RWPE2 (cell line): ENCODE data around the gene IGF2.

Source experiments
- ATAC-seq: fragments of 200-7000 bp; cut with Tn5 transposase; 3 replicates; pipeline ENCODE4 v1.9.1; 2021; ENCODE audit warnings: low read depth
- DNase-seq: peaks from one replicate; pipeline ENCODE4 v3.0.0-alpha.2; 2020; ENCODE audit warnings: low spot score
- H3K27ac ChIP-seq: fragments of 450-650 bp; 2 replicates; pipeline ENCODE4 v1.5.1; 2017; ENCODE audit warnings: mild to moderate bottlenecking; ENCODE audit not compliant: poor library complexity, severe bottlenecking
- H3K27me3 ChIP-seq: fragments of 250-450 bp; sonication (Bioruptor Pico); 2 replicates; pipeline ENCODE4 v1.5.1; 2021; ENCODE audit warnings: mild to moderate bottlenecking, moderate library complexity; ENCODE audit not compliant: insufficient read depth, poor library complexity, severe bottlenecking
- H3K36me3 ChIP-seq: fragments of 250-450 bp; sonication (Bioruptor Pico); 2 replicates; pipeline ENCODE4 v1.5.1; 2020; ENCODE audit warnings: low read depth, mild to moderate bottlenecking, moderate library complexity
- H3K4me1 ChIP-seq: fragments of 250-450 bp; sonication (Bioruptor Pico); 2 replicates; pipeline ENCODE4 v1.5.1; 2021; ENCODE audit warnings: mild to moderate bottlenecking, moderate library complexity; ENCODE audit not compliant: insufficient read depth, poor library complexity, severe bottlenecking
- H3K4me3 ChIP-seq: fragments of 250-450 bp; sonication (Bioruptor Pico); 2 replicates; pipeline ENCODE4 v1.5.1; 2021; ENCODE audit warnings: mild to moderate bottlenecking, moderate library complexity; ENCODE audit not compliant: severe bottlenecking
- H3K9me3 ChIP-seq: fragments of 250-450 bp; sonication (Bioruptor Pico); 2 replicates; pipeline ENCODE4 v1.5.1; 2021; ENCODE audit warnings: mild to moderate bottlenecking, moderate library complexity; ENCODE audit not compliant: severe bottlenecking
- CTCF ChIP-seq: fragments of 450-650 bp; IDR thresholded peaks from one replicate; pipeline ENCODE4 v1.5.1; 2017; ENCODE audit warnings: mild to moderate bottlenecking, moderate library complexity; ENCODE audit not compliant: poor library complexity, severe bottlenecking

Gene IGF2

DNA sequence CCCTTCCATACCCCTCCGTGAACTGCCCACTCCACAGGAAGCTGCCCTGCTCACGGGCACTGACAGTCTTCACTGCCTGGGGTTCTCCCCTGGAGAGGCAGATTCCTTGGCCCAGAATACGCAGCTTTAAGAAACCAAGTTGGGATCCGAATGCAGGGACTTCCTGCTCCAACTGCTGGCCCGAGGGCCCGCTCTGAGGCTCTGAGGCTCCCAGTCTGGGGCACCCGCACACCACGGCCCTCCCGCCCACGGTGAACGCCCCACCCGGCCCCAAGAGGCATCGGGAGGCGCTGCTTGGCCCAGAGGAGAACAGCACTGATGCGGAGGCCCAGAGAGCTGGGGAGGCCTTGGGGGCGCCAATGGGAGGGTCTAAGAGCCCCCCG, 42.3 kb downstream of the IGF2 start:
- H3K4me1 ChIP-seq, result peaks cover 23% of the 10 kb centered on the region

GRCh38 chr11:2096011-2096918, 42.9 kb downstream of the IGF2 start:
- ATAC-seq (no peak), DNase-seq (peak; percentile 47)
- Histone ChIP-seq H3K36me3 (no peaks in the 10 kb centered on the region), H3K27ac (no peak overlapping the region), H3K4me3 (no peak overlapping the region), H3K4me1 (peaks cover 23% of the 10 kb centered on the region), H3K27me3 (no peaks in the 10 kb centered on the region), H3K9me3 (no peaks in the 10 kb centered on the region)
- TF ChIP-seq CTCF, result no peak

More for the DNA sequence above, 42.3 kb downstream of the IGF2 start:
- ATAC-seq (no peak), DNase-seq (no peak)
- TF ChIP-seq CTCF, result no peak
- no peak overlapping the region for H3K27ac ChIP-seq
- H3K9me3 ChIP-seq, result no peaks in the 10 kb centered on the region
- no peaks in the 10 kb centered on the region for H3K36me3 ChIP-seq
- no peak overlapping the region for H3K4me3 ChIP-seq
- H3K27me3 ChIP-seq, result no peaks in the 10 kb centered on the region

DNA sequence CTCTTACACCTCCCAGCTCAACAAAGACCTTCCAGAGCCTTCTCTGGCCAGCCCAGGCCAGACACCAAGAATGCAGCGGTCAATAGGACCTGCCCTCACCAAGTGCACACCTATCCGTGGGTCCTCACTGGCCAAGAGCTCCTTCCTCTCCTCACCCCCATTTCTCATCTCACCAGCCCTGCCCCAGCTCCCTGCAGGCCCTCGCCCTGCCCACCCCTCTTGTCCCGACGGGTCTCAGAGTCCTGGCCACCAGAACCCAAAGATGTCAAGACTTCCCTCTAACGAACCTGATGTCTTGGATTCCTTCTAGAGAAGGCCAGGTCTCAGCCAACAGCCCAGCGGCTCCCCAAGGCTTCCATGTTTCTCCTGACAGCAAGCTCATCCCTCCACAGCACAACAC, 43.6 kb downstream of the IGF2 start:
- DNase-seq (peak; percentile 28), ATAC-seq (no peak)
- Histone ChIP-seq H3K27me3 (no peaks in the 10 kb centered on the region), H3K4me3 (no peak overlapping the region), H3K36me3 (no peaks in the 10 kb centered on the region), H3K27ac (no peak overlapping the region), H3K9me3 (no peaks in the 10 kb centered on the region), H3K4me1 (peaks cover 23% of the 10 kb centered on the region)
- no peak for TF ChIP-seq CTCF

- H3K36me3 ChIP-seq, result no peaks in the 10 kb centered on the region
- no peak for ATAC-seq
- H3K27me3 ChIP-seq, result no peaks in the 10 kb centered on the region
- peak; percentile 66 for DNase-seq
- H3K4me1 ChIP-seq, result peaks cover 22% of the 10 kb centered on the region
- TF ChIP-seq CTCF, result no peak
- no peak overlapping the region for H3K27ac ChIP-seq
- no peaks in the 10 kb centered on the region for H3K9me3 ChIP-seq
- H3K4me3 ChIP-seq, result no peak overlapping the region
These were observed 44.0 kb downstream of the IGF2 start for GRCh38 chr11:2095198-2095520.
